HG02885 (cell line): ENCODE data around the gene RAB11A.
A peak's percentile ranks its signal among the peaks of the same experiment; 100 is the strongest.

Source experiments
- ATAC-seq: cut with Tn5 transposase; IDR thresholded peaks from one replicate; pipeline ENCODE4 v1.9.1; 2021; ENCODE audit warnings: mild to moderate bottlenecking; ENCODE audit not compliant: unreplicated experiment, poor library complexity

Gene RAB11A

GRCh38 chr15:65914386-65914785, 45.1 kb downstream of the RAB11A start:
- no peak for ATAC-seq

DNA sequence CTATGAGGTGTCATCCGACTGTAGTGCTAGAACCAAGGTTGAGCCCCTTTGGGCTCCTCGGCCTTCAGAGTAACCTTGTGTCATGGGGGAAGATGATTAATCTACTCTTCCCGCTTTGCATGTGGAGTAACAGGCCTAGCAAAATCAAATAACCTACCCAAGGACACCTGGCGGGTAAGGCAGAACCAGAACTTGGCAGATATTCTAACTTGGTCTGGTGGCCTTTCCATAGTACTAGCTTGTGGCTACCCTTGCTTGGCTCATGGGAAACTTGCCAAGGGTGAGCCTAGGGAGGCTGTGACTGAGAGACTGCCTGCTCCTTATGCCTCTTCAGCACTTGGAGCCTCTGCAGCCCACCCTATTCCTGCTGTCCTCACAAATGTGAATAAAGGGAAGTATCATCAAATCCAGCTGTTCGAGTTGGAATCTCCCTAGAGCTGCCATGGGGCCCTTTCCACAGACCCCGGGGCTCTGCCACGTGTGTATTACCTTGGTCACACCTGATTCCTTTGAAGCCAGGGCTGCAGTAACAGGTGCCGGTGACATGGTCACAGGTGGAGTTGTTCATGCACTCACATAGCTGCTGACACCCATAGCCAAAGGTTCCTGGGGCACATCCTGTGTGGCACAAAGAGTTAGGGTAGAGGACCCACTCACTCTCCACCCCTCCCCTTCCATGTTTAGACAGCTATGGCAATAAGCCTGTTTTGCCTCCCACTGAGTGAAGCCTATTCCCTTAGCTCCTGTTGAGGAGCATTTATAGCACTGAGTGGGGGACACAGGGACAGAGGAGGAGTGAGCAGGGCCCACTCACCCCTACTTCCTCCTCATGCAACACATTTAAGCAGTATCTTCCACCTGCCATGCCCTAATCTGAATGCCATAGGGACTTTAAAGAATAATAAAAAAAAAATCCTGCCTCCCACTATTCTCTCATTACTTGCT, 46.0 kb downstream of the RAB11A start:
- no peak for ATAC-seq

- no peak for ATAC-seq
Observed at GRCh38 chr15:65916041-65916663, 46.9 kb downstream of the RAB11A start.

GRCh38 chr15:65916664-65917406, 47.5 kb downstream of the RAB11A start:
- peak; percentile 61 for ATAC-seq

GRCh38 chr15:65917407-65917756, 48.1 kb downstream of the RAB11A start:
- peak; percentile 7 for ATAC-seq

DNA sequence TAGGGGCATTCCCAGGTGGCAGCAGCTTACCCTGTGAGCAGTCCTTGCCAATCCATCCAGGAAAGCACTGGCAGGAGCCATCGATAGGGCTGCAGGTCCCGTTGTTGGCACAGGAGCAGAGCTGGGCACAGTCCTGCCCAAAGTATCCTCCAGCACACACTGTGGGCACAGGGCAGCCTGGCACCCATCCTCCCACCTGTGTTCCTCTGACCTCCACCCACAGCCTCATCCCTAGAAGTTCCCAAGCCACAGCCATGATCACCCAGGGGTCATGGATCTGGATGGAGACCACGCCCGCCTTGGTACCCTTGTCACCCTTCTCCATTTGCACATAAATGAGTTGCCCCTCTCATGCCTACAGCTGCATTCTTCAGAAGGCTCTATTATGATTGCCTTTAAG, 48.6 kb downstream of the RAB11A start:
- ATAC-seq: no peak

DNA sequence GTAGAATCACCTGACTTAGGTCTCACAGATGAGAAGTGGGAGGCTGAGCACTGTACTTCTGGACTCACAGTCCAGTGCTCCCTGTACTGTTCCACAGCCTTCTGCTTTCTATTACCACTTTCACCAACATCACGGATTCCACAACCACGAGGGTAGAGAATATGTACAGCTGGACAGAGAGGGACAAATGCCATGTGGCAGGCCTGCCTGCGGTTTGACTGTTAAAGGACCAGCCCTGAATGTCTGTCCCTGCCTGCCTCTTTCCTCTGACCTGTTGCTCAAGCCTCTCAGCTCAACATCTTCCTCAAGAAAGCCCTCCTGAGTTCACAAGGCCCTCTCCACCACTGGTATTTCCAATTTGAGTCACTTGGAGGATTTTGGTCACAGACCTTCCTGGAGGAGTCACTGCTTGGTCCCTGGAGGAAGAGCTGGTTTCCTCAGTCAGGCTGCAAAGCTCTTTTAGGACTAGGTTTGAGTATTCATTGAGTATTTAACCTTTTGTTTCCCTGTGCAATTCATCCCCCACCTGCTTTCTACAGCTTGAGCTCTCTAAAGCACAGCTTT, 49.1 kb downstream of the RAB11A start:
- no peak for ATAC-seq

DNA sequence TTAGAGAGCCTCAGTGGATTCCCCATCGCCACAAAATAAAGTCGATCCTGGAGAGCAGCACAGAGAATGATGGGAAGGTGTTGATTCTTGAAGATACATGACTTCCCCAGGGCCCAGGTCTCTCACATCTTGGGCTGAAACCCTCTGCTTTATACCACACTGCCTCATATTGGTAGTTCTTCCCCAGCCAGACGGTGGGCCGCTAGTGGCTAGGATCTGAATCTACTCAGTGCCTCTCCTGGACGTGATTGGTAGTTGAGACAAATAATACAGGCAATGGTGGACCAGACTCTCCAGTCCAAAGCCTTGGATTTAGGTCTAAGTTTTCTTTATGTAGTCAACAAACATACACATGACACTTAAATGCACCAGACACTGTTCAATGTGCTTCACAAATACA, 49.7 kb downstream of the RAB11A start:
- no peak for ATAC-seq

DNA sequence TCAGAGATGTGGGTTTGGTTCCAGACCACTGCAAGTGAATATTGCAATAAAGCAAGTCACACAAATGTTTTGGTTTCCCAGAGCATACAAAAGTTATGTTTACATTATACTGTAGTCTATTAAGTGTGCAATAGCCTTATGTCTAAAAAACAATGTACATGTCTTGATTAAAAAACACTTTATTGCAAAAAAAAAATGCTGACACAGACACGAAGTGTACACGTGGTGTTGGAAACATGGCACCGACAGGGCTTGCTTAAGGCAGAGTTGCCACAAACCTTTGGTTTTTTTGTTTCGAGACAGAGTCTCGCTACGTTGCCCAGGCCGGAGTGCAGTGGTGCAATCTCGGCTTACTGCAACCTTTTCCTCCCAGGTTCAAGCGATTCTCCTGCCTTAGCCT, 50.1 kb downstream of the RAB11A start:
- no peak for ATAC-seq

GRCh38 chr15:65920121-65920520, 50.8 kb downstream of the RAB11A start:
- no peak for ATAC-seq

GRCh38 chr15:65920825-65921309, 51.6 kb downstream of the RAB11A start:
- peak; percentile 36 for ATAC-seq

DNA sequence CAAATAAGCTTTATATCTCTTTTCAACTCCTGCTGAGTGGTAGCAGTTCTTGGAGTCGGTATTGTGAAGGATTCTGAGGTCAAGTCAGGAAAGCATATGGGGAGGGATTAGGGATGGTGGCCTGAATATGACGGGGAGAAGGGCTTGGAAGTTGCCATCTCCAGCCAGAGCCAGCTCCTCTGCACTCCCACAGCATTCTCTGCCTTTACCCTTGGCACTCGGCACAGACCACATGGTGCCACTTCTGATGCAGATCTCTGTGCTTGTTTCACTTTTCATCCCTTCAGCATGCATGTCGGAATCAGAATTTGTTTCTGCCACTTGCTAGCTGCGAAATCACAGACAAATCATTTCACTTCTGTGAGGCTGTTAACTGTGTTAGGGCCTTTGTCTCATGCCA, 52.5 kb downstream of the RAB11A start:
- ATAC-seq: no peak

- ATAC-seq: no peak
Observed at GRCh38 chr15:65922621-65923020, 53.3 kb downstream of the RAB11A start.

GRCh38 chr15:65923264-65923663, 54.0 kb downstream of the RAB11A start:
- ATAC-seq: no peak

GRCh38 chr15:65924004-65924403, 54.7 kb downstream of the RAB11A start:
- ATAC-seq: no peak

GRCh38 chr15:65925338-65925737, 56.0 kb downstream of the RAB11A start:
- no peak for ATAC-seq

- ATAC-seq: no peak
Observed at GRCh38 chr15:65926459-65926858, 57.2 kb downstream of the RAB11A start.

- ATAC-seq: no peak
Observed at GRCh38 chr15:65926899-65927298, 57.6 kb downstream of the RAB11A start.

- ATAC-seq: no peak
Observed at GRCh38 chr15:65927545-65927944, 58.3 kb downstream of the RAB11A start.

DNA sequence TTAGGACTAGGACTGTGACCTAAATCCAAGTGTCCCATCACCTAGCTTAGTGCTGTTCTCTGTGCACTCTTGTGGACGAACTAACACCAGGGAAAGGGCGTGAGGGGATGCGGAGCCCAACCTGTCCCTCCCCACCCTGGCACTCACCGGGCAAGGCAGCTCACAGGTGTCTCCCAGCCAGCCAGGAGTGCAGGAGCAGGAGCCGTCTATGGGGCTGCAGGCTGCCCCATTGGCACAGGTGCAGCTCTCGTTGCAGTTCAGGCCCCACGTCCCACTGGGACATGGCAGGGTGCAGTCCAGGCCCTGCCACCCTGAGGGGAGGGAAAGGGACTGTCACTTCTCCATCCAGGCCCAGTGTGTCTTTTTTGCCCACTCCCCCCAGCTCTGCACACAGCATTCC, 60.3 kb downstream of the RAB11A start:
- ATAC-seq: no peak

- no peak for ATAC-seq
Observed at GRCh38 chr15:65930134-65930533, 60.8 kb downstream of the RAB11A start.
